Measurements from ENCODE around the gene PTPN2. TPM values are rescaled to one million over a fixed set of nuclear protein-coding genes. Genes with fewer than 3 reads are reported as not detected.
"Not testable (repeated sequence)": the region's sequence is repeated elsewhere in the genome, so short reads cannot be mapped to it uniquely, and the experiment has no call there.

The PTPN2 gene
- polyA plus RNA-seq, 2 donors, result 18.9 to 20.7 TPM

DNA sequence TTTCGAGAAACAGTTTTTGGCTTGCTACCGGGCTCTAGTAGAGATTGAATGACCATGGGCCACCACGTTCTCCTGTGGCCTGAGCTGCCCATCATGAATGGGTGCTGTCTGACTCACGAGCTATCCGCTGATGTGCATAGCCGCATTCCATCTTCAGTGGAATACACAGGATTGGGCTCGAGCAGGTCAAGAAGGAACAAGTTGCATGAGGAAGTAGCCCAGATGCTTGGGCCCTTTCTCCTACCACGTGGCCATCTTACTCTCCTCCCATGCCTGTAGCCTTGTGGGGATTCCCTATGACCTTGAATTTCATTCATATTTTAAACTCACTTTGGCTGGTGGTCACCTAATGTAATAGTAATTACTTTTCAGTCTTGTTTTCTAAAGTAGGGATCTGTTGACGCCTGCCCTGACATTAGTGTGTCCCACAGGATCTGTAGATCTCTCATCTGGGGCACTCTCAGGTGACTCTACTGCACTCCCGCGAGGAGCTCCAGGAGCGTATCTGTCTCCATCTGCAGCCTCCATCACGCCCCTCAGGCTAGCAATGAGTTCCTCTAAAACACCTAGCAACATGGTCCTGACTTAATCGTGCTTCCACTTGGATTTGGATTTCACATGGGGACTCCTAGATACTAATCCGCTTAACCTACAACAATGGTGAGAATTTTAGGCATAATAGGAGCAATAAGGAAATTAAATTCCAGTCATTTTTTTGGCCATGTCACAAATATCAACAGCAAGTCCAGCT is 113.4 kb downstream of the PTPN2 start:
- no peaks in the 10 kb centered on the region for H3K36me3 ChIP-seq (ENCODE audit: control insufficient read depth in 2 of 2, insufficient read depth in 2 of 2, low read length in 1 of 2)
- no peaks in the 10 kb centered on the region for H3K4me1 ChIP-seq (ENCODE audit: control insufficient read depth in 2 of 2, insufficient read depth in 2 of 2, low read length in 1 of 2)
- no peaks in the 10 kb centered on the region for H3K9me3 ChIP-seq (ENCODE audit: control insufficient read depth in 2 of 2, insufficient read depth in 1 of 2, low read depth in 1 of 2, low read length in 1 of 2)
- 85 to 86% methylated on average over 15 of the region's 15 CpGs for WGBS, 2 donors
- H3K4me3 ChIP-seq (ENCODE audit: low read depth in 1 of 2, low read length in 2 of 2), result no peak overlapping the region
- H3K27me3 ChIP-seq (ENCODE audit: control insufficient read depth in 1 of 2, insufficient read depth in 2 of 2, low read length in 2 of 2), result no peaks in the 10 kb centered on the region
- no peak overlapping the region for H3K27ac ChIP-seq (ENCODE audit: low read depth in 2 of 2, low read length in 1 of 2)

DNA sequence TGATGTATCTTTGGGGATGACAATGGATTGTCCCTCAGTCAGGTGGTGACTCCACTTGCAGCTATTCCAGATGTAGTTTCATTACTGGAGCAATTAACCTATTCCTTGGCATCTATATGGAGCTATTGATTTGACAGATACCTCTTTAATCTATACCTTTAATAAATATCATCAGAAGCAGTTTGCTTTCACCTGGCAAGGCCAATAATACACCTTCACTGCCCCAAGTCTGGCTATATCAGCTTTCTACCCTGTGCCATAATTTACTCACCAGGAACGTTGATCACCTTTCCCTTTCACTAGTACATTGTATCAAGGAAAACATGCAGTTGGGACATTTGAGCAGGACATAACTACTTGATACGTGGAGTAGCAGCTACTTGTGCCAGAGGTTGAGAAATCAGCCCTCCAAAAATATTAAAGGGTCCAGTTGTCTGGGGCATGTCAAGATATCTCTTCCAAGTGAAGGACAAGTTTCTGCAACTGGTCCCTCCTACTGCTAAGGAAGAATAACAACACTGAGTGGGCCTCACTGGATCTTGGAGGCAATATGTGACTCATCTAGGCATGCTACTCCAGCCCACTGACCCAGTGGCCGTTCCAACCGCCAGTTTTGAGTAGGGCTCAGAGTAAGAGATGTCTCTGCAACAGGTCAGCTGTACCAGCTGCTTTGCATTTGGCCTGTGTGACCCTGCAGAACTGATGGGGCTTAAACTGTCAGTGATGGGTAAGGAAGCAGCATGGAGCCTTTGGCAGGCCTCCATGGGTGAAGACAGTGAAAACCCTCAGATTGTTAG is 114.2 kb downstream of the PTPN2 start:
- no peak overlapping the region for H3K4me3 ChIP-seq (ENCODE audit: low read depth in 1 of 2, low read length in 2 of 2)
- H3K36me3 ChIP-seq (ENCODE audit: control insufficient read depth in 2 of 2, insufficient read depth in 2 of 2, low read length in 1 of 2), result no peaks in the 10 kb centered on the region
- no peak overlapping the region for H3K27ac ChIP-seq (ENCODE audit: low read depth in 2 of 2, low read length in 1 of 2)
- no peaks in the 10 kb centered on the region for H3K4me1 ChIP-seq (ENCODE audit: control insufficient read depth in 2 of 2, insufficient read depth in 2 of 2, low read length in 1 of 2)
- no peaks in the 10 kb centered on the region for H3K9me3 ChIP-seq (ENCODE audit: control insufficient read depth in 2 of 2, insufficient read depth in 1 of 2, low read depth in 1 of 2, low read length in 1 of 2)
- H3K27me3 ChIP-seq (ENCODE audit: control insufficient read depth in 1 of 2, insufficient read depth in 2 of 2, low read length in 2 of 2), result no peaks in the 10 kb centered on the region
- 84 to 85% methylated on average over 4 of the region's 4 CpGs for WGBS, 2 donors

DNA sequence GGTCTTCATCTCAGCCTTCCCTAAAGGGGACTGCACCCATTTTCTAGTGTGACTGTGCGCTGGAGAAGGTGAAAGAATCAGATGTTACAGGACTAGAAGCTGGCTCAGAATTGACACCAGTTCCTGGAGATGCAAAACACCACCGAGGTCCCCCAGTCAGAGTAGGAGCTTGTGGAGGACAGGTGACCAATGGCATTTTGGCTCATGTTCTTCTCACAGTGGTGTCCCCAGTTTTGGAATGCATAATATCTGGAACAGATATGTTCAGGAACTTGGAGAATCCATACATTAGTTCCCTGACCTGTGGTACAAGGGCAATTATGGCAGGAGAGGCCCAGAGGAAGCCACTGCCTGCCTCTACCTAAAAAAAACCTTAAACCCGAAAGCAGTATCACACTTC is 114.9 kb downstream of the PTPN2 start:
- Histone ChIP-seq H3K27ac (ENCODE audit: low read depth in 2 of 2, low read length in 1 of 2) (no peak overlapping the region), H3K4me3 (ENCODE audit: low read depth in 1 of 2, low read length in 2 of 2) (no peak overlapping the region), H3K4me1 (ENCODE audit: control insufficient read depth in 2 of 2, insufficient read depth in 2 of 2, low read length in 1 of 2) (no peaks in the 10 kb centered on the region), H3K27me3 (ENCODE audit: control insufficient read depth in 1 of 2, insufficient read depth in 2 of 2, low read length in 2 of 2) (no peaks in the 10 kb centered on the region), H3K36me3 (ENCODE audit: control insufficient read depth in 2 of 2, insufficient read depth in 2 of 2, low read length in 1 of 2) (no peaks in the 10 kb centered on the region), H3K9me3 (ENCODE audit: control insufficient read depth in 2 of 2, insufficient read depth in 1 of 2, low read depth in 1 of 2, low read length in 1 of 2) (no peaks in the 10 kb centered on the region)
- WGBS, 2 donors, result 91 to 94% methylated on average over 3 of the region's 3 CpGs

- 66 to 74% methylated on average over 3 of the region's 3 CpGs for WGBS, 2 donors
- H3K4me1 ChIP-seq (ENCODE audit: control insufficient read depth in 2 of 2, insufficient read depth in 2 of 2, low read length in 1 of 2), result no peaks in the 10 kb centered on the region
These were observed 115.4 kb downstream of the PTPN2 start for GRCh38 chr18:12768625-12769024.

DNA sequence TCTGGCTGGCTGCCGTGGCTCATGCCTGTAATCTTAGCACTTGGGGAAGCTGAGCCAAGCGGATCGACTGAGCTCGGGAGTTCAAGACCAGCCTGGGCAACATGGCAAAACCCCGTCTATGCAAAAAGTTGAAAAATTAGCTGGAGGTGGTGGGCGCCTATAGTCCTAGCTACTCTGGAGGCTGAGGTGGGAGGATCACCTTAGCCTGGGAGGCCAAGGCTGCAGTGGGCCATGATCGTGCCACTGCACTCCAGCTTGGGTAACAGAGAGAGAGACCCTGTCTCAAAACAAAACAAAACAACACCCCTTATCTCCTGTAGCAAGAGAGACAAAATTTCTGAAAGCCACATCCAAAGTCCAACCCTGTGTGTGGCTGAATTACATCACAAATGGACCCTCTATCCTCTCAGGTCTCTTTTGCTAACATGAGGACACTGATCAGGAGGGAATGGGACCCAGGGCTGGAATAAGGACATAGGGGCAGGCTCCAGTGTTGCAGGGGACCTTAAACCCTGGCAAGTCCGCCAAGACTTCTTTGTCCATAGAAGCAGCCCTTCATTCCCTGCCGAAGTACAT is 116.4 kb downstream of the PTPN2 start:
- H3K4me1 ChIP-seq (ENCODE audit: control insufficient read depth in 2 of 2, insufficient read depth in 2 of 2, low read length in 1 of 2), result no peaks in the 10 kb centered on the region
- H3K27ac ChIP-seq (ENCODE audit: low read depth in 2 of 2, low read length in 1 of 2), result no peak overlapping the region
- no peaks in the 10 kb centered on the region for H3K36me3 ChIP-seq (ENCODE audit: control insufficient read depth in 2 of 2, insufficient read depth in 2 of 2, low read length in 1 of 2)
- no peak overlapping the region for H3K4me3 ChIP-seq (ENCODE audit: low read depth in 1 of 2, low read length in 2 of 2)
- 92 to 93% methylated on average over 9 of the region's 9 CpGs for WGBS, 2 donors
- H3K27me3 ChIP-seq (ENCODE audit: control insufficient read depth in 1 of 2, insufficient read depth in 2 of 2, low read length in 2 of 2), result no peaks in the 10 kb centered on the region
- H3K9me3 ChIP-seq (ENCODE audit: control insufficient read depth in 2 of 2, insufficient read depth in 1 of 2, low read depth in 1 of 2, low read length in 1 of 2), result no peaks in the 10 kb centered on the region

More at GRCh38 chr18:12768625-12769024, 115.4 kb downstream of the PTPN2 start:
- no peaks in the 10 kb centered on the region for H3K36me3 ChIP-seq (ENCODE audit: control insufficient read depth in 2 of 2, insufficient read depth in 2 of 2, low read length in 1 of 2)
- H3K9me3 ChIP-seq (ENCODE audit: control insufficient read depth in 2 of 2, insufficient read depth in 1 of 2, low read depth in 1 of 2, low read length in 1 of 2), result no peaks in the 10 kb centered on the region
- no peak overlapping the region for H3K27ac ChIP-seq (ENCODE audit: low read depth in 2 of 2, low read length in 1 of 2)
- H3K27me3 ChIP-seq (ENCODE audit: control insufficient read depth in 1 of 2, insufficient read depth in 2 of 2, low read length in 2 of 2), result no peaks in the 10 kb centered on the region
- no peak overlapping the region for H3K4me3 ChIP-seq (ENCODE audit: low read depth in 1 of 2, low read length in 2 of 2)

GRCh38 chr18:12766986-12767433 is 117.0 kb downstream of the PTPN2 start:
- Histone ChIP-seq H3K27ac (ENCODE audit: low read depth in 2 of 2, low read length in 1 of 2) (no peak overlapping the region), H3K27me3 (ENCODE audit: control insufficient read depth in 1 of 2, insufficient read depth in 2 of 2, low read length in 2 of 2) (no peaks in the 10 kb centered on the region), H3K36me3 (ENCODE audit: control insufficient read depth in 2 of 2, insufficient read depth in 2 of 2, low read length in 1 of 2) (no peaks in the 10 kb centered on the region), H3K4me3 (ENCODE audit: low read depth in 1 of 2, low read length in 2 of 2) (no peak overlapping the region), H3K4me1 (ENCODE audit: control insufficient read depth in 2 of 2, insufficient read depth in 2 of 2, low read length in 1 of 2) (no peaks in the 10 kb centered on the region), H3K9me3 (ENCODE audit: control insufficient read depth in 2 of 2, insufficient read depth in 1 of 2, low read depth in 1 of 2, low read length in 1 of 2) (no peaks in the 10 kb centered on the region)
- 58% methylated on average over 13 of the region's 13 CpGs for WGBS, 2 donors

DNA sequence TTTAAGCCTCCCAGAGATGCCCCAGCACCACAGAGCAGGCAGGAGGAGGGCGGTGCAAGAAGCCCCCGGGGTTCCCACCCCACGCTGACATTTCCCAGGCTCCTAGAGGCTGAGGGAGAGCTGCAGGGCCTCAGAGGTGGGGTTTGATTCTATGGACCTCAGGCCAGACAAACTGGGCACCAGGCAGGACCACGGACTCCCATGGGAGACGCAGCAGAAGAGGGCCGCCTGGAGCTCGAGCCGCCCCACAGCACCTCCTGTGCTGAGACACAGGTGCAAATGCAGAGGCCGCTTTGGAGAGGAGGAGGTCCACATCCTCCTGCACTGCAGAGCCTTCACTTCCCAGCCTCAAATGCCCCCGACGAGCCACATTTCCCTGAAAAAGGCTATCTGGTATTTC is 118.5 kb downstream of the PTPN2 start:
- Histone ChIP-seq H3K9me3 (ENCODE audit: control insufficient read depth in 2 of 2, insufficient read depth in 1 of 2, low read depth in 1 of 2, low read length in 1 of 2) (no peaks in the 10 kb centered on the region), H3K4me3 (ENCODE audit: low read depth in 1 of 2, low read length in 2 of 2) (no peak overlapping the region), H3K4me1 (ENCODE audit: control insufficient read depth in 2 of 2, insufficient read depth in 2 of 2, low read length in 1 of 2) (no peaks in the 10 kb centered on the region), H3K36me3 (ENCODE audit: control insufficient read depth in 2 of 2, insufficient read depth in 2 of 2, low read length in 1 of 2) (no peaks in the 10 kb centered on the region), H3K27ac (ENCODE audit: low read depth in 2 of 2, low read length in 1 of 2) (no peak overlapping the region), H3K27me3 (ENCODE audit: control insufficient read depth in 1 of 2, insufficient read depth in 2 of 2, low read length in 2 of 2) (no peaks in the 10 kb centered on the region)
- 88 to 90% methylated on average over 10 to 11 of the region's 11 CpGs for WGBS, 2 donors

- WGBS, 2 donors, result 63 to 69% methylated on average over 8 of the region's 8 CpGs
- Histone ChIP-seq H3K36me3 (ENCODE audit: control insufficient read depth in 2 of 2, insufficient read depth in 2 of 2, low read length in 1 of 2) (no peaks in the 10 kb centered on the region), H3K4me3 (ENCODE audit: low read depth in 1 of 2, low read length in 2 of 2) (no peak overlapping the region), H3K4me1 (ENCODE audit: control insufficient read depth in 2 of 2, insufficient read depth in 2 of 2, low read length in 1 of 2) (no peaks in the 10 kb centered on the region), H3K27ac (ENCODE audit: low read depth in 2 of 2, low read length in 1 of 2) (no peak overlapping the region), H3K27me3 (ENCODE audit: control insufficient read depth in 1 of 2, insufficient read depth in 2 of 2, low read length in 2 of 2) (no peaks in the 10 kb centered on the region), H3K9me3 (ENCODE audit: control insufficient read depth in 2 of 2, insufficient read depth in 1 of 2, low read depth in 1 of 2, low read length in 1 of 2) (peaks cover 0 to 2% of the 10 kb centered on the region in 2 donors)
These were observed 118.9 kb downstream of the PTPN2 start for GRCh38 chr18:12765126-12765525.

DNA sequence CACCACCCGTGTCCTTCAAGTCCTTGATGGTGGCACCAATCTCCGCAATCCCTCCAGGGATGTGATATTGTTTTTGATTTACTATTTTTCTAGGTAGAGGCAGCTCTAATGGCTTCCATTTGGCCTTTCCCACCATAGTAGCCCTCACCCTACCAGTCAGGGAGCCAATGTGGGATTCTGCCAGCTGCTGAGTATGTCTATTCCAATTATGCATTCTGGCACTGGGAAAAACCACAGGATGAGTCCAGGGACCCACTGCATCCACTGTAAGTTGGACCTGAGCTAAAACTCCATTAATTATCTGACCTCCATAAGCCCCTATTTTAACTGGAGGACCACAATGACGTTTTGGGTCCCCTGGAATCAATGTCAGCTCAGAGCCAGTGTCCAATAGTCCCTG is 125.5 kb downstream of the PTPN2 start:
- H3K4me1 ChIP-seq (ENCODE audit: control insufficient read depth in 2 of 2, insufficient read depth in 2 of 2, low read length in 1 of 2); H3K27me3 ChIP-seq (ENCODE audit: control insufficient read depth in 1 of 2, insufficient read depth in 2 of 2, low read length in 2 of 2); H3K4me3 ChIP-seq (ENCODE audit: low read depth in 1 of 2, low read length in 2 of 2); H3K36me3 ChIP-seq (ENCODE audit: control insufficient read depth in 2 of 2, insufficient read depth in 2 of 2, low read length in 1 of 2); H3K9me3 ChIP-seq (ENCODE audit: control insufficient read depth in 2 of 2, insufficient read depth in 1 of 2, low read depth in 1 of 2, low read length in 1 of 2); H3K27ac ChIP-seq (ENCODE audit: low read depth in 2 of 2, low read length in 1 of 2): not testable (repeated sequence)
- 77 to 80% methylated on average over 3 of the region's 3 CpGs for WGBS, 2 donors
